GM12892 (cell line): ENCODE data around the gene NPPC.

Source experiments
- POLR2A ChIP-seq: IDR thresholded peaks from 2 replicates; pipeline ENCODE4 v1.6.1; 2011; ENCODE audit warnings: low read depth, low read length, control low read depth
- POLR2AphosphoS5 ChIP-seq: IDR thresholded peaks from 2 replicates; pipeline ENCODE4 v1.6.1; 2011; ENCODE audit warnings: low read depth, low read length, control low read depth
- TAF1 ChIP-seq: IDR thresholded peaks from 2 replicates; pipeline ENCODE4 v1.6.1; 2011; ENCODE audit warnings: low read depth, mild to moderate bottlenecking, control low read depth, low read length, borderline replicate concordance

- no peak for TF ChIP-seq POLR2A
- no peak for TF ChIP-seq TAF1
- no peak for TF ChIP-seq POLR2AphosphoS5
Observed at GRCh38 chr2:231891514-231891905, 34.7 kb downstream of the NPPC start.
